Spleen (tissue), 7 donors: ENCODE data around the gene SYNPR.

ENCODE experiments used
- POLR2A ChIP-seq, 3 donors: fragments of 450-650 bp; IDR thresholded peaks; one replicate each; pipeline ENCODE4 v1.5.1; 2017; ENCODE audit warnings: antibody characterized with exemption in 3 of 3, mild to moderate bottlenecking in 1 of 3
- TF ChIP-seq, protein P1 (sequence below), 11 experiments: fragments of 200-600 bp in 7 of 11; fragments of 450-650 bp in 4 of 11; sonication (generic) in 4 of 11; IDR thresholded peaks in 8 of 11; conservative IDR thresholded peaks in 3 of 11; 1 replicate in 7 of 11; 2 replicates in 4 of 11; pipeline versions ENCODE4 v1.4.0 to v1.8.0; 2016 to 2021; ENCODE audit warnings: antibody characterized with exemption in 11 of 11, inconsistent platforms in 4 of 11, mild to moderate bottlenecking in 1 of 11
- donor health status: DM: no; HTN: no; CAD: no; lungs with moderate emphysema.
- donor health status: DM: no; HTN: no; CAD: no.
- donor health status: DM: no; HTN: no; CAD: no.

DNA sequence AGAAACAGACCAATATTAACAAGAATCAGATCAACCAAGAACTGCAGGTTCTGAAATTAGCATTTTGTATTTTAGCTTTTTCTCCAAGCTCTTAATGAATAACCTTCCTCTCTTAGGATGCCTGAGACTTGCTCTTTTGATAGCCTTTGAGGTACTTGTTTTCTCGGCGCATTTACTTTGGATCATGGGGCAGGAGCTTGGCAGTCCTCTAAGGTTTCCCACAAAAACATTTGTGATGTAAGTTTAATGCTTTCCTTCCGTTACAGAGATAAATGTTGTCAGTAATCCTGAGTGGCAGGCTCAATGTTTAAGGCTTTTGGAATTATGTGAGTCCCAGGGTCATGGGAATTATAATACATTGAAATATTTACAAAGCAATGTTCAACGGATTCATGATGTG is 236.6 kb downstream of the SYNPR start:
- no peak for TF ChIP-seq POLR2A (IDR thresholded peaks at IDR 0.05)
- TF ChIP-seq, protein P1, sequence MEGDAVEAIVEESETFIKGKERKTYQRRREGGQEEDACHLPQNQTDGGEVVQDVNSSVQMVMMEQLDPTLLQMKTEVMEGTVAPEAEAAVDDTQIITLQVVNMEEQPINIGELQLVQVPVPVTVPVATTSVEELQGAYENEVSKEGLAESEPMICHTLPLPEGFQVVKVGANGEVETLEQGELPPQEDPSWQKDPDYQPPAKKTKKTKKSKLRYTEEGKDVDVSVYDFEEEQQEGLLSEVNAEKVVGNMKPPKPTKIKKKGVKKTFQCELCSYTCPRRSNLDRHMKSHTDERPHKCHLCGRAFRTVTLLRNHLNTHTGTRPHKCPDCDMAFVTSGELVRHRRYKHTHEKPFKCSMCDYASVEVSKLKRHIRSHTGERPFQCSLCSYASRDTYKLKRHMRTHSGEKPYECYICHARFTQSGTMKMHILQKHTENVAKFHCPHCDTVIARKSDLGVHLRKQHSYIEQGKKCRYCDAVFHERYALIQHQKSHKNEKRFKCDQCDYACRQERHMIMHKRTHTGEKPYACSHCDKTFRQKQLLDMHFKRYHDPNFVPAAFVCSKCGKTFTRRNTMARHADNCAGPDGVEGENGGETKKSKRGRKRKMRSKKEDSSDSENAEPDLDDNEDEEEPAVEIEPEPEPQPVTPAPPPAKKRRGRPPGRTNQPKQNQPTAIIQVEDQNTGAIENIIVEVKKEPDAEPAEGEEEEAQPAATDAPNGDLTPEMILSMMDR (IDR thresholded peaks at IDR 0.05 in 8 of 11, conservative IDR thresholded peaks at IDR 0.05 in 3 of 11), result no peak
